Measurements from ENCODE around the gene GPA33.

The GPA33 gene

GRCh38 chr1:167016100-167016750, 74.0 kb downstream of the GPA33 start:
- no peaks in the 10 kb centered on the region for H3K27me3 ChIP-seq (ENCODE audit: insufficient read depth, low read length, poor library complexity)
- H4K8ac ChIP-seq (ENCODE audit: low read depth, low read length) = no peak overlapping the region
- H2BK5ac ChIP-seq (ENCODE audit: low read length) = no peak overlapping the region
- H3K36me3 ChIP-seq (ENCODE audit: control insufficient read depth, insufficient read depth, low read length) = no peaks in the 10 kb centered on the region
- no peaks in the 10 kb centered on the region for H3K79me2 ChIP-seq (ENCODE audit: control insufficient read depth, insufficient read depth, low read length)
- H3K79me1 ChIP-seq (ENCODE audit: low read length) = no peaks in the 10 kb centered on the region
- no peak overlapping the region for H2BK15ac ChIP-seq (replicated peaks; ENCODE audit: low read depth)
- H3K4me2 ChIP-seq (ENCODE audit: low read length) = no peak overlapping the region
- no peak overlapping the region for H2AK5ac ChIP-seq (ENCODE audit: low read length)
- no peak overlapping the region for H3K4me3 ChIP-seq (ENCODE audit: low read length)
- no peak overlapping the region for H2BK120ac ChIP-seq (ENCODE audit: low read depth, low read length)
- H3K4me1 ChIP-seq (ENCODE audit: control insufficient read depth, low read depth, low read length) = no peaks in the 10 kb centered on the region
- no peak overlapping the region for H4K5ac ChIP-seq (ENCODE audit: low read length)
- no peak overlapping the region for H3K18ac ChIP-seq (ENCODE audit: low read length)
- no peak overlapping the region for H3K27ac ChIP-seq (ENCODE audit: low read depth, low read length)
- no peak overlapping the region for H3K56ac ChIP-seq (ENCODE audit: low read length)
- no peak overlapping the region for H3K23ac ChIP-seq (ENCODE audit: low read length)
- no peak overlapping the region for H3K4ac ChIP-seq (ENCODE audit: low read depth, low read length)
- WGBS (ENCODE audit: extremely low coverage, insufficient coverage, low lambda C conversion rate) = no CpG with 5 or more reads among the region's 6 CpGs
- no peak overlapping the region for H3K9ac ChIP-seq (ENCODE audit: low read length)
- DNase-seq = no peak

GRCh38 chr1:167013108-167013929, 76.9 kb downstream of the GPA33 start:
- Histone ChIP-seq H4K8ac (ENCODE audit: low read depth, low read length) (no peak overlapping the region), H3K27me3 (ENCODE audit: insufficient read depth, low read length, poor library complexity) (no peaks in the 10 kb centered on the region), H3K4me2 (ENCODE audit: low read length) (no peak overlapping the region), H3K4ac (ENCODE audit: low read depth, low read length) (no peak overlapping the region), H2AK5ac (ENCODE audit: low read length) (no peak overlapping the region), H2BK5ac (ENCODE audit: low read length) (no peak overlapping the region), H2BK120ac (ENCODE audit: low read depth, low read length) (no peak overlapping the region), H3K36me3 (ENCODE audit: control insufficient read depth, insufficient read depth, low read length) (no peaks in the 10 kb centered on the region), H4K5ac (ENCODE audit: low read length) (no peak overlapping the region), H3K23ac (ENCODE audit: low read length) (no peak overlapping the region), H3K4me3 (ENCODE audit: low read length) (no peak overlapping the region), H3K18ac (ENCODE audit: low read length) (no peak overlapping the region), H3K27ac (ENCODE audit: low read depth, low read length) (no peak overlapping the region), H3K56ac (ENCODE audit: low read length) (no peak overlapping the region), H3K79me2 (ENCODE audit: control insufficient read depth, insufficient read depth, low read length) (no peaks in the 10 kb centered on the region), H3K9ac (ENCODE audit: low read length) (no peak overlapping the region), H3K4me1 (ENCODE audit: control insufficient read depth, low read depth, low read length) (no peaks in the 10 kb centered on the region), H2BK15ac (replicated peaks; ENCODE audit: low read depth) (no peak overlapping the region), H3K79me1 (ENCODE audit: low read length) (no peaks in the 10 kb centered on the region)
- DNase-seq = no peak
- no CpG with 5 or more reads among the region's 8 CpGs for WGBS (ENCODE audit: extremely low coverage, insufficient coverage, low lambda C conversion rate)

GRCh38 chr1:167012570-167012969, 77.6 kb downstream of the GPA33 start:
- no peak overlapping the region for H3K4me2 ChIP-seq (ENCODE audit: low read length)
- no peak overlapping the region for H2AK5ac ChIP-seq (ENCODE audit: low read length)
- no peak overlapping the region for H2BK15ac ChIP-seq (replicated peaks; ENCODE audit: low read depth)
- H3K4me3 ChIP-seq (ENCODE audit: low read length) = no peak overlapping the region
- WGBS (ENCODE audit: extremely low coverage, insufficient coverage, low lambda C conversion rate) = no CpG with 5 or more reads among the region's 2 CpGs
- DNase-seq = no peak
- no peak overlapping the region for H3K27ac ChIP-seq (ENCODE audit: low read depth, low read length)
- H3K4ac ChIP-seq (ENCODE audit: low read depth, low read length) = no peak overlapping the region
- no peaks in the 10 kb centered on the region for H3K36me3 ChIP-seq (ENCODE audit: control insufficient read depth, insufficient read depth, low read length)
- no peak overlapping the region for H3K18ac ChIP-seq (ENCODE audit: low read length)
- H3K9ac ChIP-seq (ENCODE audit: low read length) = no peak overlapping the region
- no peaks in the 10 kb centered on the region for H3K79me2 ChIP-seq (ENCODE audit: control insufficient read depth, insufficient read depth, low read length)
- no peak overlapping the region for H4K8ac ChIP-seq (ENCODE audit: low read depth, low read length)
- H3K23ac ChIP-seq (ENCODE audit: low read length) = no peak overlapping the region
- H3K4me1 ChIP-seq (ENCODE audit: control insufficient read depth, low read depth, low read length) = no peaks in the 10 kb centered on the region
- H4K5ac ChIP-seq (ENCODE audit: low read length) = no peak overlapping the region
- no peak overlapping the region for H3K56ac ChIP-seq (ENCODE audit: low read length)
- H2BK5ac ChIP-seq (ENCODE audit: low read length) = no peak overlapping the region
- H3K79me1 ChIP-seq (ENCODE audit: low read length) = no peaks in the 10 kb centered on the region
- H2BK120ac ChIP-seq (ENCODE audit: low read depth, low read length) = no peak overlapping the region
- H3K27me3 ChIP-seq (ENCODE audit: insufficient read depth, low read length, poor library complexity) = no peaks in the 10 kb centered on the region

DNA sequence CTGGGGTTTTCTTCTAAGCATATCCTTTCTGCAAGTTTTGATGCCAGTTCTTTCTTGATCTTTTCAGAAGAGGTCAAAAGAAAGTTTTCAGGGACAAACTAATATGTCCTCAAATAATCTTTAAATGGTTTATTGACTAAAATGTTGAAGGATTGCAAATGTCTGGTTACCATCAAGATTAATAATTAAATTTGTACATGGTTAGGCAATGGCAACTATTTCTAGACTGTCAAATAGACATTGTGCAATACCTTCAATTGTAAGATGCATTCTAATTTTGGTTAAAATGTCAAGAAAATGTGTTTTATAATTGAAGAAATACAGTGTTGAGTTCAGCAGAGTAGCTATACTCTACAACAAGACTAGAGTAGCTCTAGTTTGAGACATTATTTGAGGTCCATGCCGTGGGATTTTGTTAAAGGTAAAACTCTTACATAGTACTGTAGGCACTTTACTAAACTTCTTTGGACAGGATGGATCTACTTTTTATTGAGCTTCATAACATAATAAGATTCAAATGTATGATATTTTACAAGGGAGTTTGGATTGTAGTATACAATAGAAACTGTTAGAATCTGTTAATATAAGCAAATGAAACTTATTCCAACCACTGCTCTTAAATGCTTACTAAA, 78.5 kb downstream of the GPA33 start:
- H2BK120ac ChIP-seq (ENCODE audit: low read depth, low read length) = no peak overlapping the region
- no peak overlapping the region for H2BK15ac ChIP-seq (replicated peaks; ENCODE audit: low read depth)
- H3K27me3 ChIP-seq (ENCODE audit: insufficient read depth, low read length, poor library complexity) = no peaks in the 10 kb centered on the region
- H3K79me2 ChIP-seq (ENCODE audit: control insufficient read depth, insufficient read depth, low read length) = no peaks in the 10 kb centered on the region
- H3K23ac ChIP-seq (ENCODE audit: low read length) = no peak overlapping the region
- no peak overlapping the region for H3K9ac ChIP-seq (ENCODE audit: low read length)
- H3K18ac ChIP-seq (ENCODE audit: low read length) = no peak overlapping the region
- H3K4me2 ChIP-seq (ENCODE audit: low read length) = no peak overlapping the region
- H4K8ac ChIP-seq (ENCODE audit: low read depth, low read length) = no peak overlapping the region
- WGBS (ENCODE audit: extremely low coverage, insufficient coverage, low lambda C conversion rate) = no CpG with 5 or more reads among the region's 1 CpG
- H4K5ac ChIP-seq (ENCODE audit: low read length) = no peak overlapping the region
- no peak overlapping the region for H3K4me3 ChIP-seq (ENCODE audit: low read length)
- no peak overlapping the region for H3K56ac ChIP-seq (ENCODE audit: low read length)
- H3K27ac ChIP-seq (ENCODE audit: low read depth, low read length) = no peak overlapping the region
- DNase-seq = no peak
- no peak overlapping the region for H2AK5ac ChIP-seq (ENCODE audit: low read length)
- H3K4me1 ChIP-seq (ENCODE audit: control insufficient read depth, low read depth, low read length) = no peaks in the 10 kb centered on the region
- H3K36me3 ChIP-seq (ENCODE audit: control insufficient read depth, insufficient read depth, low read length) = no peaks in the 10 kb centered on the region
- no peak overlapping the region for H2BK5ac ChIP-seq (ENCODE audit: low read length)
- no peaks in the 10 kb centered on the region for H3K79me1 ChIP-seq (ENCODE audit: low read length)
- no peak overlapping the region for H3K4ac ChIP-seq (ENCODE audit: low read depth, low read length)

- H2BK120ac ChIP-seq (ENCODE audit: low read depth, low read length) = no peak overlapping the region
- H4K8ac ChIP-seq (ENCODE audit: low read depth, low read length) = no peak overlapping the region
- no peak overlapping the region for H2AK5ac ChIP-seq (ENCODE audit: low read length)
- no peak overlapping the region for H2BK5ac ChIP-seq (ENCODE audit: low read length)
- H3K18ac ChIP-seq (ENCODE audit: low read length) = no peak overlapping the region
- WGBS (ENCODE audit: extremely low coverage, insufficient coverage, low lambda C conversion rate) = no CpG with 5 or more reads among the region's 2 CpGs
- H2BK15ac ChIP-seq (replicated peaks; ENCODE audit: low read depth) = no peak overlapping the region
- H3K79me1 ChIP-seq (ENCODE audit: low read length) = no peaks in the 10 kb centered on the region
- no peaks in the 10 kb centered on the region for H3K4me1 ChIP-seq (ENCODE audit: control insufficient read depth, low read depth, low read length)
- H3K9ac ChIP-seq (ENCODE audit: low read length) = no peak overlapping the region
- no peak overlapping the region for H3K23ac ChIP-seq (ENCODE audit: low read length)
- no peak overlapping the region for H3K4me2 ChIP-seq (ENCODE audit: low read length)
- no peak overlapping the region for H3K56ac ChIP-seq (ENCODE audit: low read length)
- H3K4me3 ChIP-seq (ENCODE audit: low read length) = no peak overlapping the region
- no peak overlapping the region for H4K5ac ChIP-seq (ENCODE audit: low read length)
- DNase-seq = no peak
- H3K36me3 ChIP-seq (ENCODE audit: control insufficient read depth, insufficient read depth, low read length) = no peaks in the 10 kb centered on the region
- H3K27ac ChIP-seq (ENCODE audit: low read depth, low read length) = no peak overlapping the region
- H3K79me2 ChIP-seq (ENCODE audit: control insufficient read depth, insufficient read depth, low read length) = no peaks in the 10 kb centered on the region
- H3K27me3 ChIP-seq (ENCODE audit: insufficient read depth, low read length, poor library complexity) = no peaks in the 10 kb centered on the region
- no peak overlapping the region for H3K4ac ChIP-seq (ENCODE audit: low read depth, low read length)
These were observed 86.5 kb downstream of the GPA33 start for GRCh38 chr1:167003711-167004110.

Measured in mesendoderm (in vitro differentiated cells).